IMR-90 (cell line): ENCODE results near the gene DLX3. TPM values are rescaled to one million over a fixed set of nuclear protein-coding genes. Genes with fewer than 3 reads are reported as not detected.

ENCODE experiments used
- ATAC-seq: fragments of 200-7000 bp; cut with Tn5 transposase; 2 replicates; pipeline ENCODE4 v1.9.1; 2020; ENCODE audit warnings: low read depth, mild to moderate bottlenecking, moderate library complexity
- BruUV-seq: library from RNA; stranded (reverse); fragments of 400-500 nt; replicated peaks from 2 replicates; lab custom pipeline; 2021; lab: Mats Ljungman, UMichigan
- CTCF ChIA-PET: fragments of 300-600 bp; formaldehyde crosslinking; extraction: SDS; loops from one replicate; lab custom pipeline; 2021; ENCODE audit warnings: antibody characterized with exemption; lab: Yijun Ruan, JAX
- POLR2A ChIA-PET: fragments of 300-600 bp; sonication (Branson Sonifier 250); formaldehyde crosslinking; loops from one replicate; lab custom pipeline; 2022; ENCODE audit warnings: antibody characterized with exemption; ENCODE audit not compliant: unreplicated experiment; lab: Charles Lee
- DNase-seq: peaks from one replicate; pipeline ENCODE4 v3.0.0; 2013
- H2AFZ ChIP-seq: replicated peaks from 2 replicates; pipeline ENCODE3; 2013; ENCODE audit warnings: low read length, mild to moderate bottlenecking; ENCODE audit not compliant: poor library complexity
- H2AK5ac ChIP-seq: 2 replicates; pipeline ENCODE4 v1.6.1; 2013; ENCODE audit warnings: low read depth, low read length, inconsistent platforms
- H2AK9ac ChIP-seq: replicated peaks from 2 replicates; pipeline ENCODE3; 2013; ENCODE audit warnings: mild to moderate bottlenecking, low read depth, low read length, moderate library complexity; ENCODE audit not compliant: poor library complexity
- H2BK120ac ChIP-seq: 2 replicates; pipeline ENCODE4 v1.6.1; 2013; ENCODE audit warnings: low read depth, low read length, inconsistent platforms
- H2BK15ac ChIP-seq: 3 replicates; pipeline ENCODE4 v1.6.1; 2013; ENCODE audit warnings: low read depth, low read length, inconsistent platforms
- H2BK20ac ChIP-seq: 2 replicates; pipeline ENCODE4 v1.6.1; 2013; ENCODE audit warnings: low read depth, mild to moderate bottlenecking, inconsistent platforms, low read length, moderate library complexity
- H2BK5ac ChIP-seq: 2 replicates; pipeline ENCODE4 v1.6.1; 2013; ENCODE audit warnings: mild to moderate bottlenecking, low read depth, low read length, inconsistent platforms; ENCODE audit not compliant: poor library complexity, severe bottlenecking
- H3K14ac ChIP-seq: replicated peaks from 2 replicates; pipeline ENCODE4 v1.6.1; 2013; ENCODE audit warnings: low read depth, low read length, inconsistent platforms
- H3K18ac ChIP-seq: 2 replicates; pipeline ENCODE4 v1.6.1; 2013; ENCODE audit warnings: low read depth, low read length, control low read depth
- H3K23ac ChIP-seq: 2 replicates; pipeline ENCODE4 v1.6.1; 2013; ENCODE audit warnings: low read depth, low read length, inconsistent platforms
- H3K27ac ChIP-seq: 2 replicates; pipeline ENCODE4 v1.5.1; 2013; ENCODE audit warnings: mild to moderate bottlenecking, control low read depth, low read length; ENCODE audit not compliant: insufficient read depth
- H3K27me3 ChIP-seq: 2 replicates; pipeline ENCODE4 v1.6.1; 2013; ENCODE audit warnings: low read length; ENCODE audit not compliant: control insufficient read depth, insufficient read depth
- H3K36me3 ChIP-seq: 2 replicates; pipeline ENCODE4 v1.6.1; 2013; ENCODE audit warnings: low read length, mixed read lengths; ENCODE audit not compliant: control insufficient read depth, insufficient read depth
- H3K4ac ChIP-seq: 2 replicates; pipeline ENCODE4 v1.6.1; 2013; ENCODE audit warnings: low read depth, low read length, inconsistent platforms
- H3K4me1 ChIP-seq: 2 replicates; pipeline ENCODE4 v1.6.1; 2013; ENCODE audit warnings: low read length, mixed read lengths; ENCODE audit not compliant: control insufficient read depth, insufficient read depth
- H3K4me2 ChIP-seq: 2 replicates; pipeline ENCODE4 v1.6.1; 2013; ENCODE audit warnings: low read depth, mild to moderate bottlenecking, control low read depth, low read length, moderate library complexity
- H3K4me3 ChIP-seq: 2 replicates; pipeline ENCODE4 v1.5.1; 2013; ENCODE audit warnings: low read depth, mild to moderate bottlenecking, control low read depth, low read length, moderate library complexity; ENCODE audit not compliant: insufficient read depth
- H3K56ac ChIP-seq: 2 replicates; pipeline ENCODE4 v1.6.1; 2013; ENCODE audit warnings: low read length, inconsistent platforms; ENCODE audit not compliant: insufficient read depth; ENCODE audit errors: extremely low read depth
- H3K79me1 ChIP-seq, 2 experiments: 2 replicates each; pipeline ENCODE4 v1.6.1; 2013; ENCODE audit warnings: low read length in 2 of 2, inconsistent platforms in 1 of 2, low read depth in 1 of 2
- H3K9ac ChIP-seq: 2 replicates; pipeline ENCODE4 v1.6.1; 2013; ENCODE audit warnings: low read depth, low read length, control low read depth
- H3K9me1 ChIP-seq: 2 replicates; pipeline ENCODE4 v1.6.1; 2013; ENCODE audit warnings: low read length, inconsistent platforms; ENCODE audit not compliant: insufficient read depth
- H3K9me3 ChIP-seq: 2 replicates; pipeline ENCODE4 v1.6.1; 2013; ENCODE audit warnings: low read length; ENCODE audit not compliant: control insufficient read depth, insufficient read depth
- H4K20me1 ChIP-seq: 2 replicates; pipeline ENCODE4 v1.6.1; 2013; ENCODE audit warnings: low read length, inconsistent platforms; ENCODE audit not compliant: insufficient read depth
- H4K5ac ChIP-seq: 2 replicates; pipeline ENCODE4 v1.6.1; 2013; ENCODE audit warnings: mild to moderate bottlenecking, low read depth, low read length, control low read depth
- H4K8ac ChIP-seq, 2 experiments: 2 replicates each; pipeline ENCODE4 v1.6.1; 2013; ENCODE audit warnings: low read depth in 2 of 2, low read length in 2 of 2, control low read depth in 1 of 2, inconsistent platforms in 1 of 2
- H4K91ac ChIP-seq: 2 replicates; pipeline ENCODE4 v1.6.1; 2013; ENCODE audit warnings: low read depth, low read length, inconsistent platforms; ENCODE audit not compliant: insufficient read depth
- BHLHE40 ChIP-seq: fragments of 150-350 bp; IDR thresholded peaks from 2 replicates; pipeline ENCODE4 v1.6.1; 2016; ENCODE audit warnings: mild to moderate bottlenecking, low read depth, low read length
- CEBPB ChIP-seq: IDR thresholded peaks from 2 replicates; pipeline ENCODE4 v1.6.1; 2012; ENCODE audit warnings: low read depth, low read length, improper control_type of control experiment
- CHD1 ChIP-seq: IDR thresholded peaks from 2 replicates; pipeline ENCODE4 v1.6.1; 2012; ENCODE audit warnings: low read depth, low read length, improper control_type of control experiment
- CTCF ChIP-seq: conservative IDR thresholded peaks from 2 replicates; pipeline ENCODE4 v1.5.1; 2012; ENCODE audit warnings: mild to moderate bottlenecking, low read depth, low read length, improper control_type of control experiment
- ELK1 ChIP-seq: fragments of 150-350 bp; IDR thresholded peaks from 2 replicates; pipeline ENCODE4 v1.6.1; 2016; ENCODE audit warnings: low read depth, mild to moderate bottlenecking, low read length, moderate library complexity, borderline replicate concordance
- FOS ChIP-seq: fragments of 150-350 bp; IDR thresholded peaks from 2 replicates; pipeline ENCODE4 v1.6.1; 2016; ENCODE audit warnings: low read depth, low read length
- MAFK ChIP-seq: IDR thresholded peaks from 2 replicates; pipeline ENCODE4 v1.6.1; 2012; ENCODE audit warnings: low read depth, low read length, improper control_type of control experiment
- MAZ ChIP-seq: IDR thresholded peaks from 2 replicates; pipeline ENCODE4 v1.6.1; 2012; ENCODE audit warnings: low read depth, mild to moderate bottlenecking, low read length, improper control_type of control experiment, moderate library complexity, borderline replicate concordance
- MXI1 ChIP-seq: IDR thresholded peaks from 2 replicates; pipeline ENCODE4 v1.6.1; 2012; ENCODE audit warnings: low read depth, mild to moderate bottlenecking, low read length, moderate library complexity, borderline replicate concordance
- NFE2L2 ChIP-seq: fragments of 150-350 bp; IDR thresholded peaks from 2 replicates; pipeline ENCODE4 v1.6.1; 2016; ENCODE audit warnings: low read depth, mild to moderate bottlenecking, low read length
- POLR2A ChIP-seq: IDR thresholded peaks from 2 replicates; pipeline ENCODE4 v1.6.1; 2012; ENCODE audit warnings: mild to moderate bottlenecking, low read depth, low read length
- RAD21 ChIP-seq: IDR thresholded peaks from 2 replicates; pipeline ENCODE4 v1.6.1; 2012; ENCODE audit warnings: low read length, improper control_type of control experiment
- RCOR1 ChIP-seq: IDR thresholded peaks from 2 replicates; pipeline ENCODE4 v1.6.1; 2012; ENCODE audit warnings: mild to moderate bottlenecking, low read length, improper control_type of control experiment; ENCODE audit not compliant: insufficient replicate concordance
- RFX5 ChIP-seq: IDR thresholded peaks from 2 replicates; pipeline ENCODE4 v1.8.0; 2012; ENCODE audit warnings: low read depth, mild to moderate bottlenecking, low read length, moderate library complexity
- SMC3 ChIP-seq: fragments of 150-350 bp; IDR thresholded peaks from 2 replicates; pipeline ENCODE4 v1.6.1; 2016; ENCODE audit warnings: low read depth, mild to moderate bottlenecking, antibody characterized with exemption, low read length, moderate library complexity
- WGBS, 2 experiments: methylation state at CpG; one replicate each; pipeline versions ENCODE4 v1.1.5 to v1.1.7; 2013; ENCODE audit warnings: missing lambda C conversion rate in 2 of 2; ENCODE audit not compliant: insufficient read length in 1 of 2; ENCODE audit errors: extremely low coverage in 2 of 2; 5-methylcytosine and 5-hydroxymethylcytosine counted together
- dilution Hi-C: fragments of 300-500 bp; cut with HindIII; formaldehyde crosslinking; loops from one replicate; pipeline ENCODE4 v1.14.3; 2018; ENCODE audit warnings: low sequenced_read_pairs; ENCODE audit not compliant: unreplicated experiment
- in situ Hi-C: fragments of 300-500 bp; cut with MboI; formaldehyde crosslinking; loops from 3 replicates; pipeline ENCODE4 v1.14.3; 2019; ENCODE audit warnings: low sequenced_read_pairs, inconsistent platforms, mixed read lengths
- intact Hi-C: fragments of 100-400 bp; cut with micrococcal nuclease; formaldehyde crosslinking; loops from 2 replicates; pipeline ENCODE4 v1.10.0; 2022
- polyA plus RNA-seq, 3 experiments: library from polyadenylated mRNA; depleted of rRNA; stranded (reverse); fragments of >200 nt; gene quantifications; 2 replicates each; pipeline ENCODE4 v1.2.3, GENCODE V29; 2012; ENCODE audit warnings: low replicate concordance in 1 of 3
- total RNA-seq: library from RNA; depleted of rRNA; stranded (reverse); fragments of >200 nt; gene quantifications from 2 replicates; pipeline ENCODE4 v1.2.3, GENCODE V29; 2012
- TF ChIP-seq, protein P1 (sequence below): fragments of 150-350 bp; IDR thresholded peaks from 2 replicates; pipeline ENCODE4 v1.6.1; 2017; ENCODE audit warnings: mild to moderate bottlenecking, antibody characterized with exemption, low read length, low read depth

The DLX3 gene
- total and polyA plus RNA-seq, 2 of the 4 experiments (the other 2 are of a cell fraction), result not detected

DNA sequence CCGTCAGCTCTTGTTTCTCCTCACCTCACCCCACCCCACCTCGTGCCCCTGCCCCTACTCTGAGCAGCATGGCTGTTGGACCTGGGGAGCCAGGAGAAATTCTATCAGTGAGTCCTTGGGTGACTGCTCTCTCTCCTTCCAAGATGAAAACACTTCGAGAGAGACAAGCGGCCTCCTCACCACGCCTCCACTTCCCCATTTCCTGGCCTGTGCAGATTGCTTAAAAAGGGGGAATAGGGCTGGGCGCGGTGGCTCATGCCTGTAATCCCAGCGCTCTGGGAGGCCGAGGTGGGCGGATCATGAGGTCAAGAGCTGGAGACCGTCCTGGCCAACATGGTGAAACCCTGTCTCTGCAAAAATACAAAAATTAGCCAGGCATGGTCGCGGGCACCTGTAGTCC is 16.5 kb downstream of the DLX3 start:
- Histone ChIP-seq H4K91ac (no peak overlapping the region), H4K8ac (no peak overlapping the region), H2AK9ac (no peak overlapping the region), H3K23ac (no peak overlapping the region), H3K4me3 (no peak overlapping the region), H3K18ac (no peak overlapping the region), H2BK5ac (no peak overlapping the region), H4K20me1 (no peaks in the 10 kb centered on the region), H3K4me2 (no peak overlapping the region), H3K36me3 (no peaks in the 10 kb centered on the region), H2BK15ac (no peak overlapping the region), H3K9me3 (peaks cover 3% of the 10 kb centered on the region; the same call in 1 of the 2 replicates), H3K14ac (no peak overlapping the region), H3K27me3 (peaks cover 89% of the 10 kb centered on the region), H3K27ac (no peak overlapping the region), H3K9me1 (no peaks in the 10 kb centered on the region; the same call in 1 of the 2 replicates), H2BK20ac (no peak overlapping the region), H2AK5ac (no peak overlapping the region), H3K56ac (no peak overlapping the region), H4K5ac (no peak overlapping the region), H3K9ac (no peak overlapping the region), H2AFZ (no peak overlapping the region), H3K79me1 (no peaks in the 10 kb centered on the region), H2BK120ac (no peak overlapping the region), H3K4me1 (no peaks in the 10 kb centered on the region; the same call in 1 of the 2 replicates), H3K4ac (no peak overlapping the region)
- ChIA-PET POLR2A (interaction anchor here (0.6 kb wide), 1 partner anchor 48 kb away, joined by 3 read pairs; no protein-coding TSS in a partner anchor), CTCF (interaction anchor here (1.1 kb wide), 1 partner anchor 27 kb away, joined by 3 read pairs; no protein-coding TSS in a partner anchor)
- dilution Hi-C loops (no loop called here), intact Hi-C loops (no loop called here), in situ Hi-C loops (no loop called here)
- no TSS peak for BruUV-seq
- WGBS, 2 experiments, result 80% methylated on average over 4 of the region's 13 CpGs; no CpG with 5 or more reads in 1 of the 2 experiments
- TF ChIP-seq CTCF, result no peak
- TF ChIP-seq NFE2L2, result no peak
- no peak for TF ChIP-seq SMC3
- TF ChIP-seq MXI1, result no peak
- TF ChIP-seq CHD1, result no peak
- no peak for TF ChIP-seq ELK1
- no peak for TF ChIP-seq BHLHE40
- TF ChIP-seq FOS, result no peak
- TF ChIP-seq RAD21, result no peak
- no peak for TF ChIP-seq RCOR1
- TF ChIP-seq, protein P1, sequence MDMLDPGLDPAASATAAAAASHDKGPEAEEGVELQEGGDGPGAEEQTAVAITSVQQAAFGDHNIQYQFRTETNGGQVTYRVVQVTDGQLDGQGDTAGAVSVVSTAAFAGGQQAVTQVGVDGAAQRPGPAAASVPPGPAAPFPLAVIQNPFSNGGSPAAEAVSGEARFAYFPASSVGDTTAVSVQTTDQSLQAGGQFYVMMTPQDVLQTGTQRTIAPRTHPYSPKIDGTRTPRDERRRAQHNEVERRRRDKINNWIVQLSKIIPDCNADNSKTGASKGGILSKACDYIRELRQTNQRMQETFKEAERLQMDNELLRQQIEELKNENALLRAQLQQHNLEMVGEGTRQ, result no peak
- TF ChIP-seq CEBPB, result no peak
- no peak for TF ChIP-seq MAZ
- no peak for TF ChIP-seq POLR2A
- no peak for TF ChIP-seq MAFK
- TF ChIP-seq RFX5, result no peak
- ATAC-seq (no peak), DNase-seq (no peak)
